Right lobe of liver (tissue), 6 donors: ENCODE results near the gene ZNF556. TPM values are rescaled to one million over a fixed set of nuclear protein-coding genes. Genes with fewer than 3 reads are reported as not detected.

Experiments
- ATAC-seq, 4 donors: fragments of 200-7000 bp; cut with Tn5 transposase; one replicate each; pipeline ENCODE4 v1.9.1; 2020; ENCODE audit warnings: mild to moderate bottlenecking in 4 of 4, moderate library complexity in 4 of 4
- DNase-seq, 3 donors: peaks; one replicate each; pipeline ENCODE4 v3.0.0-alpha.2; 2020
- H3K27ac ChIP-seq, 3 donors: fragments of 200-600 bp; one replicate each; pipeline ENCODE4 v1.8.0; 2022
- H3K27me3 ChIP-seq, 2 donors: fragments of 200-600 bp; one replicate each; pipeline ENCODE4 v1.8.0; 2022
- H3K36me3 ChIP-seq, 4 donors: fragments of 200-600 bp; sonication (generic) in 1 of 4; one replicate each; pipeline versions ENCODE4 v1.5.1 to v1.8.0; 2017 to 2022; ENCODE audit warnings: control low read depth in 1 of 4
- H3K4me1 ChIP-seq, 4 donors: fragments of 200-600 bp; sonication (generic) in 1 of 4; one replicate each; pipeline versions ENCODE4 v1.5.1 to v1.8.0; 2017 to 2022; ENCODE audit warnings: control low read depth in 1 of 4
- H3K4me3 ChIP-seq, 3 donors: fragments of 200-600 bp; one replicate each; pipeline ENCODE4 v1.8.0; 2022
- H3K9me3 ChIP-seq, 4 donors: fragments of 200-600 bp; sonication (generic) in 1 of 4; one replicate each; pipeline versions ENCODE4 v1.5.1 to v1.8.0; 2017 to 2022; ENCODE audit warnings: control low read depth in 1 of 4
- CTCF ChIP-seq, 4 donors: fragments of 200-600 bp in 3 of 4; fragments of 450-650 bp in 1 of 4; IDR thresholded peaks; one replicate each; pipeline versions ENCODE4 v1.5.1 to v1.8.0; 2016 to 2022; ENCODE audit warnings: antibody characterized with exemption in 4 of 4, mild to moderate bottlenecking in 2 of 4
- POLR2A ChIP-seq: fragments of 450-650 bp; IDR thresholded peaks from one replicate; pipeline ENCODE4 v1.6.1; 2017; ENCODE audit warnings: antibody characterized with exemption, mild to moderate bottlenecking
- WGBS: methylation state at CpG from one replicate; pipeline ENCODE4 v1.1.6; 2018; ENCODE audit warnings: low coverage, low lambda C conversion rate; ENCODE audit not compliant: insufficient coverage; ENCODE audit errors: missing lambda C conversion rate; 5-methylcytosine and 5-hydroxymethylcytosine counted together
- intact Hi-C, 2 donors: fragments of 100-400 bp; cut with DNase I; formaldehyde crosslinking; loops; one replicate each; pipeline versions ENCODE4 v1.11.2 to v1.14.1; 2022
- total RNA-seq, 6 experiments: library from RNA; depleted of rRNA in 2 of 6; stranded (reverse); fragments of >200 nt in 2 of 6; fragmentation: NEBNext Ultra II Directional in 3 of 6; extraction: Animal tissue kit (Norgen Biotek cat#: 25700) in 3 of 6; gene quantifications; one replicate each; pipeline versions ENCODE4 v1.1.0 to v1.2.4, GENCODE V29; 2016 to 2023
- donor health status: DM: no; HTN: yes; CAD: no.
- donor health status: DM: no; HTN: no; CAD: no.
- donor health status: DM: no; HTN: no; CAD: no.
- donor health status: DM: no; HTN: yes; CAD: no.
- donor health status: DM: no; HTN: yes; CAD: no.

Gene ZNF556
- total RNA-seq, 6 experiments from 2014 or later: not detected

GRCh38 chr19:2823646-2824045 is 43.5 kb upstream of the ZNF556 start:
- no peak for TF ChIP-seq CTCF (IDR thresholded peaks at IDR 0.05)
- TF ChIP-seq POLR2A: no peak
- no peaks in the 10 kb centered on the region for H3K4me1 ChIP-seq
- H3K27me3 ChIP-seq: no peaks in the 10 kb centered on the region
- 80% methylated on average over 1 of the region's 9 CpGs for WGBS
- no peak for DNase-seq
- H3K9me3 ChIP-seq: peaks cover 0 to 6% (median 0%) of the 10 kb centered on the region in 4 donors
- no peak for ATAC-seq
- intact Hi-C loops: no loop called here
- H3K4me3 ChIP-seq: no peak overlapping the region
- no peak overlapping the region for H3K27ac ChIP-seq
- no peaks in the 10 kb centered on the region for H3K36me3 ChIP-seq

GRCh38 chr19:2824129-2824528 is 43.0 kb upstream of the ZNF556 start:
- Histone ChIP-seq H3K4me1 (no peaks in the 10 kb centered on the region), H3K27ac (no peak overlapping the region), H3K27me3 (no peaks in the 10 kb centered on the region), H3K36me3 (no peaks in the 10 kb centered on the region), H3K9me3 (peaks cover 0 to 6% (median 0%) of the 10 kb centered on the region in 4 donors), H3K4me3 (no peak overlapping the region)
- ATAC-seq: no peak
- intact Hi-C loops: no loop called here
- TF ChIP-seq CTCF (IDR thresholded peaks at IDR 0.05) (no peak), POLR2A (no peak)
- no peak for DNase-seq
- WGBS: no CpG with 5 or more reads among the region's 8 CpGs

GRCh38 chr19:2827022-2827421 is 40.1 kb upstream of the ZNF556 start:
- Histone ChIP-seq H3K36me3 (no peaks in the 10 kb centered on the region), H3K27me3 (no peaks in the 10 kb centered on the region), H3K9me3 (peaks cover 0 to 11% (median 0%) of the 10 kb centered on the region in 4 donors), H3K4me1 (no peaks in the 10 kb centered on the region), H3K4me3 (no peak overlapping the region), H3K27ac (no peak overlapping the region)
- ATAC-seq: no peak
- WGBS: 100% methylated on average over 2 of the region's 2 CpGs
- TF ChIP-seq CTCF (IDR thresholded peaks at IDR 0.05) (no peak), POLR2A (no peak)
- no peak for DNase-seq
- intact Hi-C loops: no loop called here

GRCh38 chr19:2827840-2828489 is 39.2 kb upstream of the ZNF556 start:
- DNase-seq: no peak
- no peaks in the 10 kb centered on the region for H3K4me1 ChIP-seq
- H3K9me3 ChIP-seq: peaks cover 0 to 18% (median 4%) of the 10 kb centered on the region in 4 donors
- H3K36me3 ChIP-seq: peaks cover 0 to 8% (median 4%) of the 10 kb centered on the region in 4 donors
- H3K27me3 ChIP-seq: no peaks in the 10 kb centered on the region
- no peak overlapping the region for H3K27ac ChIP-seq
- intact Hi-C loops: no loop called here
- TF ChIP-seq CTCF (IDR thresholded peaks at IDR 0.05) (no peak), POLR2A (no peak)
- WGBS: 83% methylated on average over 12 of the region's 13 CpGs
- no peak for ATAC-seq
- H3K4me3 ChIP-seq: no peak overlapping the region
